Ascending aorta (tissue), 2 donors: Measurements from ENCODE around the gene PTPN9. TPM values are rescaled to one million over a fixed set of nuclear protein-coding genes. Genes with fewer than 3 reads are reported as not detected.

Experiments
- DNase-seq, 2 donors: peaks; one replicate each; pipeline ENCODE4 v3.0.0-alpha.2; 2019; ENCODE audit warnings: low spot score in 2 of 2
- H3K27ac ChIP-seq, 2 donors: fragments of 200-600 bp; sonication (generic); one replicate each; pipeline ENCODE4 v1.5.1; 2016 to 2017; ENCODE audit warnings: mild to moderate bottlenecking in 1 of 2
- H3K27me3 ChIP-seq: fragments of 200-600 bp; sonication (generic); one replicate; pipeline ENCODE4 v1.5.1; 2017
- H3K36me3 ChIP-seq, 2 donors: fragments of 200-600 bp; sonication (generic); one replicate each; pipeline ENCODE4 v1.5.1; 2016
- H3K4me1 ChIP-seq, 2 donors: fragments of 200-600 bp; sonication (generic); one replicate each; pipeline ENCODE4 v1.5.1; 2016 to 2017; ENCODE audit warnings: mild to moderate bottlenecking in 1 of 2
- H3K4me3 ChIP-seq, 2 donors: fragments of 200-600 bp; sonication (generic); one replicate each; pipeline ENCODE4 v1.5.1; 2016 to 2017; ENCODE audit warnings: mild to moderate bottlenecking in 1 of 2
- H3K9me3 ChIP-seq, 2 donors: fragments of 200-600 bp; sonication (generic); one replicate each; pipeline ENCODE4 v1.5.1; 2016
- intact Hi-C: fragments of 100-400 bp; cut with DNase I; formaldehyde crosslinking; loops from one replicate; pipeline ENCODE4 v1.15.1; 2023
- total RNA-seq: library from RNA; depleted of rRNA; stranded (reverse); fragments of >200 nt; gene quantifications from one replicate; pipeline ENCODE4 v1.1.0, GENCODE V29; 2016
- TF ChIP-seq, protein P1 (sequence below), 3 experiments: fragments of 200-600 bp in 2 of 3; fragments of 450-650 bp in 1 of 3; sonication (generic) in 2 of 3; IDR thresholded peaks; one replicate each; pipeline ENCODE4 v1.5.1; 2016 to 2019; ENCODE audit warnings: antibody characterized with exemption in 3 of 3, mild to moderate bottlenecking in 1 of 3, moderate library complexity in 1 of 3

The PTPN9 gene
- total RNA-seq, 1 donor from 2014 or later: 7.1 TPM

GRCh38 chr15:75620058-75620820 lies 41.1 kb upstream of the PTPN9 start:
- Histone ChIP-seq H3K9me3 (no peaks in the 10 kb centered on the region), H3K4me1 (peaks cover 8 to 10% of the 10 kb centered on the region in 2 donors), H3K27ac (peak overlapping the region; percentile 76 to 78), H3K36me3 (peaks cover 24 to 39% of the 10 kb centered on the region in 2 donors), H3K4me3 (peak overlapping the region; percentile 13 to 58), H3K27me3 (no peaks in the 10 kb centered on the region)
- DNase-seq: no peak
- TF ChIP-seq, protein P1, sequence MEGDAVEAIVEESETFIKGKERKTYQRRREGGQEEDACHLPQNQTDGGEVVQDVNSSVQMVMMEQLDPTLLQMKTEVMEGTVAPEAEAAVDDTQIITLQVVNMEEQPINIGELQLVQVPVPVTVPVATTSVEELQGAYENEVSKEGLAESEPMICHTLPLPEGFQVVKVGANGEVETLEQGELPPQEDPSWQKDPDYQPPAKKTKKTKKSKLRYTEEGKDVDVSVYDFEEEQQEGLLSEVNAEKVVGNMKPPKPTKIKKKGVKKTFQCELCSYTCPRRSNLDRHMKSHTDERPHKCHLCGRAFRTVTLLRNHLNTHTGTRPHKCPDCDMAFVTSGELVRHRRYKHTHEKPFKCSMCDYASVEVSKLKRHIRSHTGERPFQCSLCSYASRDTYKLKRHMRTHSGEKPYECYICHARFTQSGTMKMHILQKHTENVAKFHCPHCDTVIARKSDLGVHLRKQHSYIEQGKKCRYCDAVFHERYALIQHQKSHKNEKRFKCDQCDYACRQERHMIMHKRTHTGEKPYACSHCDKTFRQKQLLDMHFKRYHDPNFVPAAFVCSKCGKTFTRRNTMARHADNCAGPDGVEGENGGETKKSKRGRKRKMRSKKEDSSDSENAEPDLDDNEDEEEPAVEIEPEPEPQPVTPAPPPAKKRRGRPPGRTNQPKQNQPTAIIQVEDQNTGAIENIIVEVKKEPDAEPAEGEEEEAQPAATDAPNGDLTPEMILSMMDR (IDR thresholded peaks at IDR 0.05): no peak
- intact Hi-C loops: loop anchor here (5.0 kb wide), 2 partner anchors 43 to 113 kb away; partner anchors contain the start of gene PTPN9

DNA sequence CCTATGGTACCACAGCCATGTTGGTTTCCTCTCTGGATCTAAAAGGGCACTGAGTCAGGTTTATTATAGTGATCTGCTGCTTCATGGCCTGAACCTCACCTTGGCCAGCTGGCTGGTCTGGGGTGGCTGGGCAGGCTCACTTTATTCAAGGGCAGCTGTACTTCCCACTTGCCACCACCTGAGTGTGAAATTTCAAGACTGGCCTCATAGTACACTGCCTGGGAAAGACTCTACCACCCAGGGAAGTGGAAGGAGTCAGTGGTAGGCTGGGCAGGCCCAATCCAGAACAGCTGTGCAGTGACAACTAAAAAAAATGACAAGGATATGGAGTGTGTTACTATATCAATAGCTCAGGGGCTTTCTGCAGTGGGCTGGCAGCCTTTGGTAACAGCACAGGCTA lies 37.7 kb upstream of the PTPN9 start:
- no peak for DNase-seq
- TF ChIP-seq, protein P1 (IDR thresholded peaks at IDR 0.05): no peak
- intact Hi-C loops: no loop called here
- Histone ChIP-seq H3K27me3 (no peaks in the 10 kb centered on the region), H3K4me3 (no peak overlapping the region), H3K4me1 (peaks cover 8 to 10% of the 10 kb centered on the region in 2 donors), H3K27ac (no peak overlapping the region), H3K9me3 (no peaks in the 10 kb centered on the region), H3K36me3 (peaks cover 49 to 73% of the 10 kb centered on the region in 2 donors)

- no peak for DNase-seq
- intact Hi-C loops: no loop called here
Observed at GRCh38 chr15:75606711-75607699, 27.9 kb upstream of the PTPN9 start.

GRCh38 chr15:75606026-75606425 lies 26.9 kb upstream of the PTPN9 start:
- intact Hi-C loops: no loop called here
- H3K4me1 ChIP-seq: no peaks in the 10 kb centered on the region
- no peaks in the 10 kb centered on the region for H3K27me3 ChIP-seq
- H3K4me3 ChIP-seq: no peak overlapping the region
- peaks cover 58 to 69% of the 10 kb centered on the region in 2 donors for H3K36me3 ChIP-seq
- H3K27ac ChIP-seq: no peak overlapping the region
- no peaks in the 10 kb centered on the region for H3K9me3 ChIP-seq
- TF ChIP-seq, protein P1 (IDR thresholded peaks at IDR 0.05): no peak
- DNase-seq: no peak

More at GRCh38 chr15:75606711-75607699, 27.9 kb upstream of the PTPN9 start:
- H3K4me3 ChIP-seq: no peak overlapping the region
- no peaks in the 10 kb centered on the region for H3K4me1 ChIP-seq
- H3K27ac ChIP-seq: no peak overlapping the region
- TF ChIP-seq, protein P1 (IDR thresholded peaks at IDR 0.05): no peak
- H3K27me3 ChIP-seq: no peaks in the 10 kb centered on the region
- peaks cover 55 to 66% of the 10 kb centered on the region in 2 donors for H3K36me3 ChIP-seq
- H3K9me3 ChIP-seq: no peaks in the 10 kb centered on the region

DNA sequence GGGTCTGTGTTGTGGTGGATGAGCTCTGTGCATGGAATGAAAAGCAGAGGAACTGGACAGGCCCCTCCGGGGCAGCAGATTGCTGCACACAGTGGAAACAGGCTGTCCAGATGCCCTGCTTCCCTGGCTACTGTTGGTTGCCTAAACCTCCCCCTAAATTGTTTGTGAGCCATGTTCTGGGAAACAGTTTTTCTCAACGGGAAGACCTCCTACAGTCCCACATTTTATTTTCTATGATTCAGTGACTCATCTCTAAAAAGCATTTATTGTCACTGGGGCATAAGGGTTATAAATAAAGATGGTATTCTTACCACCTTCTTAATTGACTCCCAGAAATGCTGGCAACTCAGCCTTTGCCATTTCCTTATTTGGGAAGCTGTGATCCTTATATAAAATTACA lies 20.3 kb upstream of the PTPN9 start:
- no peak for DNase-seq
- TF ChIP-seq, protein P1 (IDR thresholded peaks at IDR 0.05): no peak
- no peak overlapping the region for H3K4me3 ChIP-seq
- H3K27me3 ChIP-seq: no peaks in the 10 kb centered on the region
- no peak overlapping the region for H3K27ac ChIP-seq
- H3K4me1 ChIP-seq: no peaks in the 10 kb centered on the region
- peaks cover 27 to 66% of the 10 kb centered on the region in 2 donors for H3K36me3 ChIP-seq
- no peaks in the 10 kb centered on the region for H3K9me3 ChIP-seq
- intact Hi-C loops: no loop called here
